LHCN-M2 (cell line): ENCODE results near the gene YIPF4. TPM values are rescaled to one million over a fixed set of nuclear protein-coding genes. Genes with fewer than 3 reads are reported as not detected.
"Not testable (repeated sequence)": the region's sequence is repeated elsewhere in the genome, so short reads cannot be mapped to it uniquely, and the experiment has no call there.

Experiments
- DNase-seq: peaks from one replicate; pipeline ENCODE4 v3.0.0-alpha.2; 2012; ENCODE audit warnings: low read depth
- total RNA-seq: library from RNA; depleted of rRNA; stranded (reverse); fragments of >200 nt; gene quantifications from 2 replicates; pipeline ENCODE4 v1.2.3, GENCODE V29; 2014; rRNA removed

The YIPF4 gene
- total RNA-seq, 1 experiment from 2014 or later, result 27.6 TPM

DNA sequence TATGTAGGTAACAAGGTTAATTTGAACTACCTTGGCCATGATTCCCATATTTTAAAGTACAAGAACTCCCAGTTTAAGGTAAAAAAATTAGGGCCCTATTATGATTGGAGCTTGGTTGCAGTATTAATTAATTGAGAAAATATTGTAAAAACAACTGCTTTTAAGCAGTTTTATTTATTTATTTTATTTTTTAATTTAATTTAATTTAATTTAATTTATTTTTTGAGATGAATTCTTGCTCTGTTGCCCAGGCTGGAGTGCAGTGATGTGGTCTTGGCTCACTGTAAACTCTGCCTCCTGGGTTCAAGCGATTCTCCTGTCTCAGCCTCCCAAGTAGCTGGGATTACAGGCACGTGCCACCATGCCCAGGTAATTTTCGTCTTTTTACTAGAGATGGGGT, 88.0 kb downstream of the YIPF4 start:
- DNase-seq, result not testable (repeated sequence)

Other genes starting within 250 kb of the YIPF4 start
- gene DPY30, start 238.1 kb upstream of the YIPF4 start, total RNA-seq, result 69.6 and 70.7 TPM in 2 replicates
- 17.7 and 17.9 TPM in 2 replicates for gene SPAST, start 214.3 kb upstream of the YIPF4 start, total RNA-seq
- 25.1 and 30.6 TPM in 2 replicates for gene SLC30A6, start 112.0 kb upstream of the YIPF4 start, total RNA-seq
- not detected in 2 replicates for gene NLRC4, start 13.0 kb upstream of the YIPF4 start, total RNA-seq
- 59.0 and 61.0 TPM in 2 replicates for gene BIRC6, start 79.1 kb downstream of the YIPF4 start, total RNA-seq